Mesenchymal stem cell (in vitro differentiated cells and primary cell): ENCODE measurements around the gene GRK3.
"Not testable (repeated sequence)": the region's sequence is repeated elsewhere in the genome, so short reads cannot be mapped to it uniquely, and the experiment has no call there.

Source experiments
- DNase-seq: peaks from one replicate; pipeline ENCODE4 v3.0.0-alpha.2; 2013
- H2AFZ ChIP-seq: one replicate; pipeline ENCODE4 v1.6.1; 2013; ENCODE audit warnings: low read depth, mild to moderate bottlenecking, control low read depth, inconsistent platforms, low read length, moderate library complexity
- H2AK5ac ChIP-seq: 2 replicates; pipeline ENCODE4 v1.6.1; 2013; ENCODE audit warnings: low read length, moderate library complexity, mild to moderate bottlenecking, inconsistent platforms; ENCODE audit not compliant: severe bottlenecking
- H2BK120ac ChIP-seq: one replicate; pipeline ENCODE4 v1.6.1; 2013; ENCODE audit warnings: low read depth, mild to moderate bottlenecking, inconsistent platforms, low read length, moderate library complexity
- H2BK12ac ChIP-seq, 2 experiments: one replicate each; pipeline ENCODE4 v1.6.1; 2013; ENCODE audit warnings: inconsistent platforms in 2 of 2, low read length in 2 of 2, mild to moderate bottlenecking in 2 of 2, moderate library complexity in 2 of 2, control low read depth in 1 of 2
- H2BK15ac ChIP-seq: one replicate; pipeline ENCODE4 v1.6.1; 2013; ENCODE audit warnings: mild to moderate bottlenecking, low read depth, inconsistent platforms; ENCODE audit not compliant: poor library complexity, severe bottlenecking
- H2BK5ac ChIP-seq: 2 replicates; pipeline ENCODE4 v1.6.1; 2013; ENCODE audit warnings: low read depth, mild to moderate bottlenecking, low read length, control low read depth, inconsistent platforms; ENCODE audit not compliant: poor library complexity, severe bottlenecking
- H3K14ac ChIP-seq, 2 experiments: one replicate each; pipeline ENCODE4 v1.6.1; 2013; ENCODE audit warnings: inconsistent platforms in 2 of 2, low read length in 2 of 2, control low read depth in 1 of 2, mild to moderate bottlenecking in 1 of 2, moderate library complexity in 1 of 2
- H3K18ac ChIP-seq, 2 experiments: one replicate each; pipeline ENCODE4 v1.6.1; 2013; ENCODE audit warnings: inconsistent platforms in 2 of 2, low read length in 2 of 2, control low read depth in 1 of 2, low read depth in 1 of 2, mild to moderate bottlenecking in 1 of 2
- H3K23ac ChIP-seq, 2 experiments: one replicate each; pipeline ENCODE4 v1.6.1; 2013; ENCODE audit warnings: inconsistent platforms in 2 of 2, low read length in 2 of 2, mild to moderate bottlenecking in 2 of 2, moderate library complexity in 2 of 2, control low read depth in 1 of 2
- H3K27ac ChIP-seq: 2 replicates; pipeline ENCODE4 v1.5.1; 2013; ENCODE audit warnings: mild to moderate bottlenecking, moderate library complexity, low read length, control low read depth, inconsistent platforms; ENCODE audit not compliant: poor library complexity, severe bottlenecking
- H3K27me3 ChIP-seq, 2 experiments: 2 replicates each; pipeline versions ENCODE4 v1.6.1 to v1.7.0; 2013; ENCODE audit warnings: low read length in 2 of 2, mild to moderate bottlenecking in 2 of 2, moderate library complexity in 2 of 2, control low read depth in 1 of 2, inconsistent platforms in 1 of 2; ENCODE audit not compliant: control insufficient read depth in 1 of 2, insufficient read depth in 1 of 2
- H3K36me3 ChIP-seq, 2 experiments: 2 replicates each; pipeline versions ENCODE4 v1.6.1 to v1.7.0; 2013; ENCODE audit warnings: low read length in 2 of 2, control low read depth in 1 of 2, inconsistent platforms in 1 of 2, low read depth in 1 of 2, mild to moderate bottlenecking in 1 of 2; ENCODE audit not compliant: insufficient read depth in 2 of 2, control insufficient read depth in 1 of 2
- H3K4ac ChIP-seq, 2 experiments: one replicate each; pipeline ENCODE4 v1.6.1; 2013; ENCODE audit warnings: inconsistent platforms in 2 of 2, low read length in 2 of 2, mild to moderate bottlenecking in 2 of 2, moderate library complexity in 2 of 2, control low read depth in 1 of 2, low read depth in 1 of 2
- H3K4me1 ChIP-seq: 2 replicates; pipeline ENCODE4 v1.6.1; 2013; ENCODE audit warnings: low read depth, low read length, control low read depth; ENCODE audit not compliant: control insufficient read depth, insufficient read depth
- H3K4me2 ChIP-seq: 2 replicates; pipeline ENCODE4 v1.6.1; 2013; ENCODE audit warnings: low read length, mild to moderate bottlenecking, inconsistent platforms; ENCODE audit not compliant: poor library complexity, severe bottlenecking
- H3K4me3 ChIP-seq, 2 experiments: 2 replicates each; pipeline versions ENCODE4 v1.5.1 to v1.7.0; 2013; ENCODE audit warnings: low read length in 2 of 2, mild to moderate bottlenecking in 2 of 2, control low read depth in 1 of 2, low read depth in 1 of 2; ENCODE audit not compliant: insufficient read depth in 1 of 2
- H3K79me1 ChIP-seq: replicated peaks from 2 replicates; pipeline ENCODE4 v1.6.1; 2013; ENCODE audit warnings: mild to moderate bottlenecking, control low read depth, low read length, inconsistent platforms; ENCODE audit not compliant: poor library complexity, severe bottlenecking
- H3K9ac ChIP-seq: 2 replicates; pipeline ENCODE4 v1.7.0; 2013; ENCODE audit warnings: mild to moderate bottlenecking, low read length, moderate library complexity
- H3K9me3 ChIP-seq: 2 replicates; pipeline ENCODE4 v1.7.0; 2013; ENCODE audit warnings: mild to moderate bottlenecking, low read length; ENCODE audit not compliant: control insufficient read depth
- H4K8ac ChIP-seq: one replicate; pipeline ENCODE4 v1.6.1; 2013; ENCODE audit warnings: inconsistent platforms, mild to moderate bottlenecking, low read length, moderate library complexity
- H4K91ac ChIP-seq: one replicate; pipeline ENCODE4 v1.6.1; 2013; ENCODE audit warnings: mild to moderate bottlenecking, low read length, inconsistent platforms
- WGBS: methylation state at CpG from one replicate; pipeline ENCODE4 v1.1.7; 2013; ENCODE audit warnings: mixed read lengths; 5-methylcytosine and 5-hydroxymethylcytosine counted together

GRK3 gene

GRCh38 chr22:25602445-25602844, 38.0 kb downstream of the GRK3 start:
- no peak overlapping the region for H2BK15ac ChIP-seq
- H3K36me3 ChIP-seq: no peaks in the 10 kb centered on the region
- H3K9me3 ChIP-seq: no peaks in the 10 kb centered on the region
- H3K27me3 ChIP-seq: no peaks in the 10 kb centered on the region
- no peak for DNase-seq
- H3K23ac ChIP-seq: no peak overlapping the region
- H4K8ac ChIP-seq: no peak overlapping the region
- no peak overlapping the region for H3K14ac ChIP-seq
- H3K4me1 ChIP-seq: no peaks in the 10 kb centered on the region
- H3K4ac ChIP-seq: no peak overlapping the region
- no peak overlapping the region for H3K18ac ChIP-seq
- H2BK12ac ChIP-seq: no peak overlapping the region
- H3K79me1 ChIP-seq: no peaks in the 10 kb centered on the region
- H2AK5ac ChIP-seq: no peak overlapping the region
- no peak overlapping the region for H3K9ac ChIP-seq
- no peak overlapping the region for H2BK5ac ChIP-seq
- no peak overlapping the region for H2AFZ ChIP-seq
- H2BK120ac ChIP-seq: no peak overlapping the region
- no peak overlapping the region for H4K91ac ChIP-seq
- WGBS: no CpG with 5 or more reads among the region's 2 CpGs
- H3K4me3 ChIP-seq: no peak overlapping the region
- H3K27ac ChIP-seq: no peak overlapping the region
- H3K4me2 ChIP-seq: no peak overlapping the region

- H3K27ac ChIP-seq: no peak overlapping the region
- no peak overlapping the region for H3K23ac ChIP-seq
- no peak for DNase-seq
- no peaks in the 10 kb centered on the region for H3K79me1 ChIP-seq
- H3K4me1 ChIP-seq: no peaks in the 10 kb centered on the region
- H2AFZ ChIP-seq: no peak overlapping the region
- no peak overlapping the region for H3K4me2 ChIP-seq
- H3K9ac ChIP-seq: no peak overlapping the region
- H2BK15ac ChIP-seq: no peak overlapping the region
- no peaks in the 10 kb centered on the region for H3K36me3 ChIP-seq
- H2BK12ac ChIP-seq: no peak overlapping the region
- WGBS: 71% methylated on average over 1 of the region's 6 CpGs
- H3K9me3 ChIP-seq: no peaks in the 10 kb centered on the region
- no peak overlapping the region for H3K4ac ChIP-seq
- H3K27me3 ChIP-seq: no peaks in the 10 kb centered on the region
- no peak overlapping the region for H2BK5ac ChIP-seq
- no peak overlapping the region for H4K8ac ChIP-seq
- no peak overlapping the region for H3K4me3 ChIP-seq
- H3K14ac ChIP-seq: no peak overlapping the region
- no peak overlapping the region for H4K91ac ChIP-seq
- no peak overlapping the region for H3K18ac ChIP-seq
- no peak overlapping the region for H2BK120ac ChIP-seq
- no peak overlapping the region for H2AK5ac ChIP-seq
Measured at GRCh38 chr22:25602916-25603315, 38.4 kb downstream of the GRK3 start.

GRCh38 chr22:25605146-25605545, 40.7 kb downstream of the GRK3 start:
- H3K4ac ChIP-seq, H3K4me2 ChIP-seq: not testable (repeated sequence)
- WGBS: 99% methylated on average over 2 of the region's 3 CpGs

GRCh38 chr22:25605565-25605964, 41.1 kb downstream of the GRK3 start:
- H3K23ac ChIP-seq, H3K27me3 ChIP-seq, DNase-seq, H3K4me3 ChIP-seq, H2BK120ac ChIP-seq, H3K4ac ChIP-seq, H2AK5ac ChIP-seq, H3K4me1 ChIP-seq, H3K18ac ChIP-seq, H3K4me2 ChIP-seq, H2BK5ac ChIP-seq, H2BK12ac ChIP-seq, H3K9me3 ChIP-seq, H2AFZ ChIP-seq, H4K91ac ChIP-seq, H3K9ac ChIP-seq, H3K36me3 ChIP-seq, H2BK15ac ChIP-seq, H4K8ac ChIP-seq, H3K14ac ChIP-seq, H3K27ac ChIP-seq, H3K79me1 ChIP-seq: not testable (repeated sequence)
- 86% methylated on average over 1 of the region's 5 CpGs for WGBS

More at GRCh38 chr22:25605146-25605545, 40.7 kb downstream of the GRK3 start:
- H4K8ac ChIP-seq, H2AK5ac ChIP-seq, DNase-seq, H3K14ac ChIP-seq, H2BK12ac ChIP-seq, H3K27me3 ChIP-seq, H3K79me1 ChIP-seq, H3K36me3 ChIP-seq, H2BK120ac ChIP-seq, H2BK15ac ChIP-seq, H3K4me1 ChIP-seq, H3K4me3 ChIP-seq, H2AFZ ChIP-seq, H3K9ac ChIP-seq, H3K27ac ChIP-seq, H4K91ac ChIP-seq, H3K23ac ChIP-seq, H3K9me3 ChIP-seq, H2BK5ac ChIP-seq, H3K18ac ChIP-seq: not testable (repeated sequence)
